Right renal cortex interstitium (tissue), 3 donors: ENCODE results near the gene ATCAY. TPM values are rescaled to one million over a fixed set of nuclear protein-coding genes. Genes with fewer than 3 reads are reported as not detected.
"Not testable (repeated sequence)": the region's sequence is repeated elsewhere in the genome, so short reads cannot be mapped to it uniquely, and the experiment has no call there.

Experiments used
- DNase-seq, 3 donors: peaks; one replicate each; pipeline ENCODE4 v3.0.0-alpha.2; 2013; ENCODE audit warnings: low read depth in 3 of 3, low spot score in 2 of 3
- polyA plus RNA-seq, 3 donors: library from polyadenylated mRNA; unstranded; fragments of 120-200 nt; gene quantifications; one replicate each; pipeline ENCODE4 v1.2.1, GENCODE V29; 2013; ENCODE audit not compliant: insufficient read length in 3 of 3

The ATCAY gene
- polyA plus RNA-seq, 3 donors: 0.18 to 0.46 (median 0.18) TPM

DNA sequence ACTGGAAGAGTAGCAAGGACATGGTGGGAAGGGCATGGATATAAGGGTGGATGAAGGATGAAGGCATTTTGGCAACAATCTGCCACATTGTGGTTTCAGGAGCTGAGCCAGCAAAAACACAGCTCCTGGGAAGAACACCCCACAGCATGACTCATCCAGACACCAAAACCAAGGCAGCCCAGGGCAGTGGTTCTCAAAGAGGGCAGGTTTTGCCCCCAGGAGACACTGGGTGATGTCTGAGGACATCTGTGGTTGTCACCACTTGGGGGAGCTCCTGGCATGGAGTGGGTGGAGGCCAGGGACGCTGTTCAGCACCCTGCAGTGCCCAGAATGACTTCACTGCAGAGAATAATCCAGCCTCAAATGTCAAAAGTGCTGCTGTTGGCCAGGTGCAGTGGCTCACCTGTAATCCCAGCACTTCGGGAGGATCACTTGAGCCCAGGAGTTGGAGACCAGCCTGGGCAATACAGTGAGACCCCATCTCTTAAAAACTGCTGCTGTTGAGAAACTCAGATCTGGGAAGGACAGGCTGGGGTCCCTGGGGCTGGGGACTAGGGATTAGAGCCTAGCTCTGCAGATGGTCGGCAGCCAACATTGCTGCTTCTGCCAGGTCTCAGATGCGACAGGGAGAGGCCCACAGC, 27.8 kb upstream of the ATCAY start:
- DNase-seq: no peak

DNA sequence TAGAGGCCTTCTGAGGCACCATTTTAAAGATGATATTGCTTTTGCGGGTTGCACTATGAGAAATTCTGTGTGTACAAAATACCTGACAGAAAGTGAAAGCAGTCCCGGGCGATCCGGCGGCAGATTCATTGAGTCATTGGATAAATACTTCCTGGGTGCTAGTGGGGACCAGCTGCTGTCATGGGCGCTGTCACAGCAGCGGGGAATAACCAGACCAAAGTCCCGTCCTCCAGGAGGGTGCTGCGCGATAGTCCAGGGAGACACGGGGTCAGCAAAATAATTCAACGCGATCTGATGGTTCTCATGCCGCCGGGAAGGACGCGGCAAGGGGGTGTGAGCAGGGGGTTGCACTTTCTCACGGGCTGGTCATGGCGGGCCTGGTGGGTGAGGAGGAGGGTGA, 25.2 kb upstream of the ATCAY start:
- no peak for DNase-seq

DNA sequence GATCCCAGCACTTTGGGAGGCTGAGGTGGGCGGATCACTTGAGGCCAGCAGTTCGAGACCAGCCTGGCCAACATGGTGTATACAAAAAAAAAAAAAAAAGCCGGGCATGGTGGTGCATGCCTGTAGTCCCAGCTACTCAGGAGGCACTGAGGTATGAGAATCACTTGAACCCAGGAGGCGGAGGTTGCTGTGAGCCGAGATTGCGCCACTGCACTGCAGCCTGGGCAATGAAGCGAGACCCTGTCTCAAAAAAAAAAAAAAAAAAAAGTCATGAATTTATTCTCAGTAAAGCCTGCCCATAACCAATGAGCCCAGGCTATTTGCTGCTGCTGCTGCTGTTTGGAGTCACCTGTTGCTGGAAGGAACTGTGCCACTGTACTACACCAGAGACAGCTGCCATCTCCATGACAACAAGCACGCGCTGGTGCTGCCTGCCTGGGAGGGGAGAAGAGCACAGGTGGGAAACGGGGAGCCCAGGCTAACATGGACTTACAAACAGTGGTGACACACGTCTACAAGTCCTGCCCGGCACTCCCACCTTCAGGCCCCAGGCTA, 23.0 kb upstream of the ATCAY start:
- DNase-seq: no peak

DNA sequence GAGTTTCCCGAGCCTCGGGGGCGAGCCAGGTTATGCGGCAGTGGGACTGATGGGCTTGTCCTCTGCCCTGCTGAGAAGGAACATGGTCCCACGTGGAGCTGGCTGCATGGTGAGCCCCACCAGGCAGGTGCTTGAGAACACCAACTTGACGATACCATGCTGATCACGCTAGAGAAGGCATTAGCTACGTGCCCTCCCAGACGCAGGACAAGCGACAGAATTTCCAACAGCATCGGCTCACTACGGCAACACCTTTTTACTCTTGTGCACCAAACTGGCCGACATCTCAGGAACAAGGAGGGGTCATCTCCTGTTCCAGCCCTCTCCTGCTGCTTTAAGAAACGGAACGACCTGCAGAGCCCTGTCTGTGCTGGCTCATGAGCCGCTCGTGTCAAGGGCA, 20.0 kb upstream of the ATCAY start:
- DNase-seq: no peak

DNA sequence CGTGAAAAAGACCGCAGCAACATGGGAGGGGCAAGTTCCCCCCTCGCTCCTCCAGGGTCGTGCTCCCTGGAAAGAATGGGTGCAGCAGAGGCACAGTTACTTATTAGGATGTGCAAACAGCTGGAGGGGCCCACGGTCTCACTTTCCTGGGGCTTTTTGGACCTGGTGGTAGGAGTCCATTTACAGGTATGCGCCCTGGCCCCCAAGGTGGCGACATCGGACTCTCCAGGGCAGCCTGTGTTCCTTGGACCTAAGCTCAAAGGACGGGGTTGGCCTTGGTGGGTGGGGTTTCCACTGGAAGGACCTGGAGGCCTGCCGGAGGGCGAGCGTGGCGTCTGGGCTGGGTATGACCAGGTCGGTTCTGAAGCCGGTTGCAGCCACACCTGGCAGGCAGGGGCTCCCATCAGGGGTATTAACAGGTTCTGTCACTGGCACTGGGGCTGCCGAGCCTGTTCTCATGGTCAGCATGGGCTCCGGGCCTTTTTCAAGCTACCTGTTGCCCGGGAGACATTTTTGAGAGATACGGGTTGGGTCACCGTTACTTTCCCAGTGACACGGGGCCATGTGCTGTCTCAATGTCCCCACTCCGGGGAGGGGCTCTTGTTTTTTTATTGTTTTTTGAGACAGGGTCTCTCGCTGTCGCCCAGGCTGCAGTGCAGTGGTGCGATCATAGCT, 17.5 kb upstream of the ATCAY start:
- DNase-seq: no peak

DNA sequence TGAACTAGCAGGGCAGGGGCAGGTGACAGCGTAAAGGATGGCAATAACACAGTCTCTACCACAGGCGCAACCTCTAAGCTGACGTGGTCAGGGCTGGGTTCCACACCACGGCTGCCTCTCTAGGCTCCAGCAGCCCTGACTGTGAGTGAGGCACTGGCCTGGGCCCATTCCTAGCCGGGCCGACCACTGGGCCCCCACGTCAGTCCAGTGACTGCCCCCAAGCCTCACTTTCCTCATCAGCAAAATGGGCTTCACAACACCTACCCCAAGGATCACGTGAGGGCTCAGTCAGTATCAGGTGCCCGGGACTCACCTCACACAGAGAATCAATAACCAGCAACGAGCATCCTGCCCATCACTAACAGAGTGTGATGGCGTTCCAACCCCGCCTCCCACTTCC, 16.8 kb upstream of the ATCAY start:
- DNase-seq: no peak

DNA sequence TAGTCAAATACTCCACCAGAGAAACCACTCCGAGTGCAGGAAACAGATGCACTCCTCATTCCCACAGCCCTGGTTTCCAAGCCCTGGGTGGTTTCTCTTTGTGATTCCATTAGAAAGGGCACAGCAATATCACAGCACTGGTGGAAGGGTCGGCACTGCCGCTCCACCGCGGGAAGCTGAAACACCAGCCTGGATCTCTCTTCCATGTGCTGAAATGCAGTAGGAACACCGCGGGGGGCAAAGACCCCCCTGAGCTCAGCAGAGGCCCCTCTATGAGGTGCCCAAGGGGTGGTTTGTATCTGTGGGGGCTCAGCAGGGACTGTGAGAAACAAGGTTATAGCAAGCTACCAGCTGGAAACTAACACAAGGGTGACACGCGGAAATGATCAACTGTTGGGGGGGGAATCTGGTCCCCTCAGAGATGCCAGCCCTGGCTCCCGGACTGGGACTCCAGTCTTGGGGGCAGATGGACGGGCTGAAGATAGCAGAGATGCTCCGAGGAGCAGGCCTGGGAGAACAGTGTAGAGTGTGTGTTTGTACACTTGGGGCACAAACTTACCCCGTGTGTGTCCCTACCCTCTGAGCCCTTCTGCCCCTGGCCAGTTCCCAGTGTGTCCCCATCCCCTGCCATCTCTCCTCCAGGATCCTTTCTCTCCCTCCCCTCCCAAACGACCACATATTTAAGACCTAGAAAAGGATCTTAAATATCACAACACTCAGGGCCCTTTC, 13.4 kb upstream of the ATCAY start:
- DNase-seq: no peak

DNA sequence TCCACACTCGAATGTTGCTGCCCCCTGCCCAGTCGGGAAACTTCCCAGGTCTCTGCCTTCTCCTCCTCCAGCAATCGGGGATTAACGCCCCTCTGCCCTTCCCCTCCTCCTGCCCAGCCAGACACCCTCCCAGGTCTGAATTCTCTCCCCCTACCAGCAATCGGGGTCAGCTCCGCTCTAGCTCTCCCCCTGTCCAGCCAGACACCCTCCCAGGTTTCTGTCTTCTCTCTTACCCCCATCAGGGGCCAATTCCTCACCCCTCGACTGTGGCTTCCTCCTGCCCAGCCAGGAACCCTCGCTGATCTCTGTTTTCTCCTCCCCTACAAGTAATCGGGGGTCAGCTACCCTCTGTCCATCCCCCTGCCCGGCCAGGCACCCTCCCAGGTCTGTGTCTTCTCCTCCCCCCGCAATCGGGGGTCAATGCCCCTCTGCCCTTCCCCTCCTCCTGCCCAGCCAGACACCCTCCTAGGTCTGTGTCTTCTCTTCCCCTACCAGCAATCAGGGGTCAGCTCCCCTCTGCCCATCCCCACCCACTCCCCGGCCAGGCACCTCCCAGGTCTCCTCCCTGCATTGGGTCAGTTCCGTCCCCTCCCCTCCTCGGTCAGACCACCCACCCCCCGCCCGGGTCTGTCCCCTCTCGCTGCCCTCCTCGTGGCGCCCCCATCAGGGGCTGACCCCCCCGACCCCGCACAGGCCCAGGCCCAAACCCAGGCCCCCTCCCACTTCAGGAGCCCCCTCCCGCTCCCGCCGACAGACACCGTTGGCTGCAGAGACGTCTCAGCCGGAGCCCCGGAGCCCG, 12.3 kb upstream of the ATCAY start:
- no peak for DNase-seq

DNA sequence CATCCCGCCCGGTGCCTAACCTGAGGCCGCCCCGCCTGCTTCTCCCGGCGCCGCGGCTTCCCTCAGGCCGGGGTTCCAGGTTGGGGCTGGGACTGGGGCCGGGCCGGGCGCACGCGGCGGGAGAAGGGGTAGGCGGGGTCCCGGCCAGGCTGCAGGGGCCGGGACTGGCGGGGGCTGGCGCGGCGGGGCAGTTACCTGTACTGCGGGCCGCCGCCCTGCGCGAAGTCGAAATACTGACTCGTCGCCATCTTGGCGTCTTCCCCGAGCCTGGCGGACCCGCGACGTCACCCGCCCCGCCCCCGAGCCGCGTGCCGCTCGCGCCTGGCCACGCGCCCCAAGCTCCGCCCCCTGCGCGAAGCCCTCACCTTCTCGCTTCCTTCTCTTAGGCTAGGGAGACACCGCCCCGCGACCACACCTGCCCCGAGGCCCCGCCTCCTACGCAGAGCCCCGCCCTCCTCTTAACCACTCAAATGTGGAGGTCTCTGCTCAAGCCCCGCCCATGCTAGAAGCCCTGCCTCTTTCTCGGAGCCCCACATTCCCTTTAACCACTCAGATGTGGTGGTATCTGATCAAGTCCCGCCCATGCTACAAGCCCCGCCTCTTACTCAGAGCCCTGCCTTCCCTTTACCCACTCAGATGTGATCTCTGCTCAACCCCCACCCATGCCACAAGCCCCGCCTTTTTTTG, 11.6 kb upstream of the ATCAY start, which contains the start of gene ZFR2:
Gene ZFR2, minus strand, starts transcription at position 269 of the 687 bp plus-strand sequence. Its CDS starts 21 bp downstream, at position 248.
- no peak for DNase-seq

DNA sequence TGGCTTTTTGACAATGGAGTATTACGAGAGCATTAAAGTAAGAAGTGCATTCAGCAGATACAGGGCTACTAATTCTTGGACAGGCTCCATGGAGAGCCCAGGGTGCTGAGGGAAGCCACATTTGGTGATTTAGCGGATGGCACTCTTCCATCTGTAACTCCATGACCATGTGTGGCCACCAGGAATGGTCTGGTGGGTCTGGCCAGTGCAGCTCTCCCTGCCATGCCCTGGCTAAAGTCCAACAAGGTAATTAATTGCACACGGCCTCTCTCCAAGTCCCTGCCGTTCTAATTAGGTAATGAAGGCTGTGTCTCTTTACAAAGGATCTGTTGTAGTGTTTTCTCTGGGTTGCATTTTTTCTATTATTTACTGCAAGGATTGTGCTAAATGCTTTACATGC, 7.3 kb upstream of the ATCAY start:
- no peak for DNase-seq

DNA sequence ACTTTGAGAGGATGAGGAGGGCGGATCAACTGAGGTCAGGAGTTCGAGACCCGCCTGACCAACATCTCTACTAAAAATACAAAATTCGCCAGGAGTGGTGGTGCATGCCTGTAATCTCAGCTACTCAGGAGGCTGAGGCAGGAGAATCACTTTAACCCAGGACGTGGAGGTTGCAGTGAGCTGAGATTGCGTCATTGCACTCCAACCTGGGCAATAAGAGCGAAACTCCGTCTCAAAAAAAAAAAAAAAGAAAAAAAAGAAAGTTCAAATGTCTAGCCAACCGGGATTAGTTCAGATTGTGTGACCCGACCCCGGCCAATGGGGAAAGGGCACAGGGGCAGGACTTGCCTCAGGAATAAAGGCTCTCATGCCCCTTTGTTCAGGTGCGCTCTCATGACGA, 5.8 kb upstream of the ATCAY start:
- DNase-seq: not testable (repeated sequence)

DNA sequence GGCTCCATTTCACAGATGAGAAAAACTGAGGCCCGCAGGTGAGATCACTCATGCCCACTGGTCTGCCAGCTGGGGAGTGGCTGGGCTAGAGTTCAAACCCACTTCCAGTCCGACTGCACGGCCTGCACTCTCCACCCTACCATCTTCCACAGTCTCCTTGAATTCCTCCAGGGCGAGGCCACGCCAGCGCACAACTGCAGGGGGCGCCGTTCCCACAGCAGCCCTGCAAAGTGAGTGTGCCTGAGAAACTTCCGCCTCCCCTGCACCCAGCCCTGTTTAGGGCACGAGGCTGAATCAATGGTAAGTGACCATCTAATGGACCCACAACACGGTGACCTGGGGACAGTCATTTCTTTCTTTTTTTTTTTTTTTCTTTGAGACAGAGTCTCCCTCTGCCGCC, 829 bp upstream of the ATCAY start:
- no peak for DNase-seq

DNA sequence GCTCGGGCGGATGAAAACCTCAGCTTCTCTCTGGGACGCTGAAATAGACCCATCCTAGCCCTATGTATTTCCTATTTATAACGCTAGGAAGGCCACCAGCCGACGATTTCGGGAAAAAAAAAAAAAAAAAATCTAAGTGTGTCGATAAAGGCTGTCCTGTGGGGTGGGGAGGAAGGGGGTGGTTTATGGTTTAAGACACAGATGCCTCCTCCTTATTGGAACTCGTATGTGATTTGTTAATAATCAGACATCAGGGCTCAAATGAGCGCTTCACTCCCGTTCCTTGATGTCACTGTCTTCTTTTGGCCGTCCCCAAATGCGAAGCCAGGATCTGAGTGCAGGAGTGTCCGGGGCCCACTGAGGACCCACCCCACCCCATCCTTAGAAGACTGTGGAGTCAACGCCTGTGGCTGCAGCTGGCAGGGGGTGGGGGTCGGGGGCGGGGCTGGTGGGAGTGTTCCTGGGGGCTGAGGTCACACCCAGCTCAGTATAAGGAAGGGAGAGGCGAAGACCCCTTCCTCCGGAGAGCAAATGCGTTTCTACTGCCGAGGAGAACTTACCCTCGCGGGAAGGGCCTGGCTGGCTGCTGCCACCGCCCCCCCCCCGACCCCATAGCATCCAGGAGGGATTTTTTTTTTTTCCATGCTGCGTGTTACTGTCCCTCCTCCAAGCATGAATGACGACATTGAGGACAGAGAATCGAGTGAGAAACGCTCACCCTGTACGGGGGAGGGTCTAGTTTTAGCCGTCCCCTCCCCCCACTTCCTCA, 971 bp downstream of the ATCAY start:
- no peak for DNase-seq

DNA sequence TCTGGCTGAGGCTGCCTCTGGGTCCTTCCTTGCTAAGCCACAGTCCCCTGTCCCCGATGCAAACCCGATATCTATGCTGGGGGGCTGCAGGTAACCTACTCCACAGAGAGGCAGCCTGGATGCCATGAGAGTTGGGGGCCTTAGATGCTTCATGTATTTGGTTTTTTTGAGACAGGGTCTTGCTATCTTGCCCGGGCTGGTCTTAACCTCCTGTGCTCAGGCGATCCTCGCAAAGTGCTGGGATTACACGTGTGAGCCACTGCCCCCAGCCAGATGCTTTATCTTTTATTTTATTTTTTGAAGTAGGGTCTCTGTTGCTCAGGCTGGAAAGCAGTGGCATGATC, 1.5 kb downstream of the ATCAY start:
- DNase-seq: no peak

DNA sequence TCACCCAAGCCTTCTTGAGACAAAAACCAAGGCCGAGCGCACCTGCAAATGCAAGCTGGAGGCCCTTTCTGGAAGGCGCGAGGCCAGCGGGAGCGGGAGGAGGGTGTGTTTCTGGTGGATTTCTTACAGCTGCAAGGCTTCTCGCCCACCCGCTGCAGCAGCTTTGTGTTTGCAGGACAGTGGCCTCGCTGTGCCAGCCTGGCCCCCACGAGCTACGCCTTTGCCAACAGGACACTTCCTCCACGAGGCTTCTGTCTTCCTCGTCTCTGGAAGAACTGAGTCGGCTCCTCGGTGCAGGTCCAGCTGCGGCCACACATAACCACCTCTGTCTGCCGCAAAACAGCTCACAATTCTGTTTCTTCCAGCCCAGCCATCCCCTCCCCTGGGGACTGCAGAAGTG, 10.1 kb downstream of the ATCAY start:
- no peak for DNase-seq

DNA sequence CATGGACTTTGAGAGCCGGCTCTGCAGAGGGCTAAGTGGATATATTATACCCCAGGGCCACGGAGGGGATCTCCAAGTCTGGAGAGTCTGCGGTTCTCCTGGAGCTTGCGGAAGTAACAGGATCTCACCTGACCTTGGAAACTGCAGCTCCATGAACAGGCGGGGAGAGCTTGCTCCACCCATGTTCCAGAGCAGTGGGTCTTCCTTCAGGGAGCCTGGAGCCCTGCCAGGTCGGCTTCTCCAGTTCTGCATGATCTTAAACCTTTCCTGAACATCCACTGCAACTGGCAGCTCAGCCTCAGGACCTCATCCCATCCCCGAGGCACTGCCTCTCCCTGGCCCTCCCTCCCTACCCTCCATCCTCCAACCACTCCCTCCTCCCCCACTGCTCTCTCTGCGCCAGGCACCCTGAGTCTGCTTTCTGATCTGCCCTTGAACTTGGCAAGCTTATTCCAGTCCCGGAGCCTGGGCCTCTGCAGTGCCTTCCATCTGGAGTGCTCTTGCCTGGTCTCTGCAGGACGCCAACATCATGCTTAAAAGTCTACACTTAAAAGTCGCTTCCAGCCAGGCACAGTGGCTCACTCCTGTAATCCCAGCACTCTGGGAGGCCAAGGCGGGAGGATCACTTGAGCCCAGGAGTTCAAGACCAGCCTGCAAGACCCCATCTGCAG, 13.2 kb downstream of the ATCAY start:
- DNase-seq: no peak

DNA sequence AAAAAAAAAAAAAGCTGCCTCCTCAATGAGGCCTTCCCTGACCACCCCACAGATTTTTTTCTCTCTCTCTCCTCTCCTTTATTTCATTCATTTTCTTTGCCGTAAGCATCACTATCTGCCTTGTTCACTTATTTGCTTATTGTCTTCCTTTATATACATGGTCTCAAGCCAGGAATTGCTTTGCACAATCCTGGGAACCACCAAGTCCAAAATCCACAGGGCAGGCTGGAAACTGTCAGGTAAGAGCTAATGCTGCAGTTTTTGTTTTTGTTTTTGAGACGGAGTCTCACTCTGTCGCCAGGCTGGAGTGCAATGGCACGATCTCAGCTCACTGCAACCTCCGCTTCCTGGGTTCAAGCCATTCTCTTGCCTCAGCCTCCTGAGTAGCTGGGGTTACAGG, 14.5 kb downstream of the ATCAY start:
- DNase-seq: not testable (repeated sequence)

DNA sequence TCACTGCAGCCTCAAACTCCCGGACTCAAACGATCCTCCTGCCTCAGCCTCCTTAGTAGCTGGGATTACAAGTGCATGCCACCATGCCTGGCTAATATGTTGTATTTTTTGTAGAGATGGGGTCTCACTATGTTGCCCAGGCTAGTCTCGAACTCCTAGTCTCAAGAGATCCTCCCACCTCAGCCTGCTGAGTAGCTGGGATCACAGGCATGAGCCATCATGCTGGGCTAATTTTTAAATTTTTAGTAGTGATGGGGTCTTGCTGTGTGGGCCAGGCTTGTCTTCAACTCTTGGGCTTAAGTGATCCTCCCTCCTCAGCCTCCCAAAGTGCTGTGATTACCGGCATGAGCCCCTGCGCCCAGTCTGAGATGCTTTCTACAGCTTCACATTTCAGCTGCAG, 15.3 kb downstream of the ATCAY start:
- no peak for DNase-seq

DNA sequence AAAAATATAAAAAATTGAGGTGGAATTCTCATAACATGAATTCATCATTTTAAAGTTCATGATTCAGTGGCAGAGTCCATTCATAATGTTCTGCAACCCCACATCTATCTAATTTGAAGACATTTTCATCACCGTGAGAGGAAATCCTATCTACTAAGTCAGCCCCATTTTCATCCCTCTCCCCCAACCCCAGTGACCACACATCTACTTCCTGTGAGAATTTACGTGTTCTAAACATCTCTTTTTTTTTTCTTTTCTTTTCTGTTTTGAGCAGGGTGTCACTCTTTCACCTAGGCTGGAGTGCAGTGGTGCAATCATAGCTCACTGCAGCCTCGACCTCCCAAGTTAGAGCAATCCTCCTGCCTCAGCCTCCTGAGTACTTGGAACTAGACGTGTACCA, 17.5 kb downstream of the ATCAY start:
- DNase-seq: no peak
